OCI-LY3 (cell line): ENCODE data around the gene METTL8.
"Not testable (repeated sequence)": the region's sequence is repeated elsewhere in the genome, so short reads cannot be mapped to it uniquely, and the experiment has no call there.

ENCODE experiments used
- H2AFZ ChIP-seq: fragments of 200-600, 300-600 bp; shearing (Covaris generic); 2 replicates; pipeline ENCODE4 v1.6.0; 2014; ENCODE audit warnings: antibody characterized with exemption, low read depth, low read length
- H3K27ac ChIP-seq: fragments of 200-600, 300-600 bp; sonication (generic); 2 replicates; pipeline ENCODE4 v1.5.1; 2014; ENCODE audit warnings: mild to moderate bottlenecking, low read length, moderate library complexity, mixed read lengths
- H3K27me3 ChIP-seq: fragments of 200-600, 300-600 bp; sonication (generic); 2 replicates; pipeline ENCODE4 v1.6.1; 2014; ENCODE audit warnings: low read depth, low read length, mixed read lengths
- H3K36me3 ChIP-seq: fragments of 200-600, 300-600 bp; sonication (generic); replicated peaks from 2 replicates; pipeline ENCODE3; 2014; ENCODE audit warnings: low read depth, low read length, mixed read lengths
- H3K4me1 ChIP-seq: fragments of 300-600, 200-600 bp; sonication (generic); 2 replicates; pipeline ENCODE4 v1.6.1; 2014; ENCODE audit warnings: low read length, mixed read lengths
- H3K4me2 ChIP-seq: fragments of 200-600, 300-600 bp; sonication (generic); 2 replicates; pipeline ENCODE4 v1.6.1; 2014; ENCODE audit warnings: low read length, mixed read lengths
- H3K4me3 ChIP-seq: fragments of 300-600, 200-600 bp; sonication (generic); 2 replicates; pipeline ENCODE4 v1.5.1; 2014; ENCODE audit warnings: antibody characterized with exemption, mild to moderate bottlenecking, low read length, moderate library complexity
- H3K79me2 ChIP-seq: fragments of 300-600, 200-600 bp; shearing (Covaris generic); 2 replicates; pipeline ENCODE4 v1.6.1; 2014; ENCODE audit warnings: mild to moderate bottlenecking, low read length, mixed read lengths
- H3K9ac ChIP-seq: fragments of 300-600, 200-600 bp; shearing (Covaris generic); 2 replicates; pipeline ENCODE4 v1.6.0; 2014; ENCODE audit warnings: mild to moderate bottlenecking, low read length, moderate library complexity
- H3K9me3 ChIP-seq: fragments of 200-600, 300-600 bp; shearing (Covaris generic); 2 replicates; pipeline ENCODE4 v1.6.1; 2014; ENCODE audit warnings: low read length, mixed read lengths; ENCODE audit not compliant: insufficient read depth
- H4K20me1 ChIP-seq: fragments of 200-600, 300-600 bp; sonication (generic); 2 replicates; pipeline ENCODE4 v1.6.1; 2016; ENCODE audit warnings: low read length, mixed read lengths; ENCODE audit not compliant: insufficient read depth
- CTCF ChIP-seq: fragments of 200-600, 300-600 bp; sonication (generic); IDR thresholded peaks from 2 replicates; pipeline ENCODE4 v1.5.1; 2014; ENCODE audit warnings: antibody characterized with exemption, low read length, low read depth
- EZH2phosphoT487 ChIP-seq: fragments of 200-600 bp; shearing (Covaris generic); IDR thresholded peaks from 2 replicates; pipeline ENCODE4 v1.6.1; 2018; ENCODE audit warnings: antibody characterized with exemption, mixed run types, low read depth

The METTL8 gene

GRCh38 chr2:171416009-171416926 lies 17.5 kb downstream of the METTL8 start:
- Histone ChIP-seq H3K4me3 (peak overlapping the region; percentile 50), H4K20me1 (no peaks in the 10 kb centered on the region), H3K79me2 (no peaks in the 10 kb centered on the region), H2AFZ (0 out of 2 replicates have a peak overlapping the region, but pooled peaks have one; percentile 58), H3K27me3 (no peaks in the 10 kb centered on the region), H3K36me3 (no peaks in the 10 kb centered on the region), H3K9me3 (no peaks in the 10 kb centered on the region), H3K9ac (peak overlapping the region; percentile 24; the same call in 1 of the 2 replicates), H3K27ac (peak overlapping the region; percentile 6; the same call in 1 of the 2 replicates), H3K4me2 (peak overlapping the region; percentile 57), H3K4me1 (peaks cover 24% of the 10 kb centered on the region)
- TF ChIP-seq CTCF, result peak; percentile 89
- TF ChIP-seq EZH2phosphoT487, result no peak

- H2AFZ ChIP-seq, H3K9ac ChIP-seq, H3K79me2 ChIP-seq: not testable (repeated sequence)
Measured at GRCh38 chr2:171414645-171415044, 19.1 kb downstream of the METTL8 start.

GRCh38 chr2:171412571-171413175 lies 21.1 kb downstream of the METTL8 start:
- H3K27me3 ChIP-seq, result no peaks in the 10 kb centered on the region
- H3K9me3 ChIP-seq, result no peaks in the 10 kb centered on the region
- no peak overlapping the region for H3K4me2 ChIP-seq
- no peaks in the 10 kb centered on the region for H4K20me1 ChIP-seq
- no peak overlapping the region for H3K27ac ChIP-seq
- H3K79me2 ChIP-seq, result no peaks in the 10 kb centered on the region
- no peak overlapping the region for H3K9ac ChIP-seq
- no peak overlapping the region for H2AFZ ChIP-seq
- no peak overlapping the region for H3K4me3 ChIP-seq
- no peaks in the 10 kb centered on the region for H3K36me3 ChIP-seq
- H3K4me1 ChIP-seq, result peaks cover 12% of the 10 kb centered on the region
- TF ChIP-seq EZH2phosphoT487 (no peak), CTCF (no peak)

More at GRCh38 chr2:171414645-171415044, 19.1 kb downstream of the METTL8 start:
- not testable (repeated sequence) for H4K20me1 ChIP-seq, H3K4me3 ChIP-seq, H3K9me3 ChIP-seq, H3K36me3 ChIP-seq, H3K27me3 ChIP-seq, H3K4me2 ChIP-seq, H3K27ac ChIP-seq
- H3K4me1 ChIP-seq, result peaks cover 14% of the 10 kb centered on the region

GRCh38 chr2:171411791-171412483 lies 21.9 kb downstream of the METTL8 start:
- no peak overlapping the region for H3K4me3 ChIP-seq
- no peak overlapping the region for H2AFZ ChIP-seq
- TF ChIP-seq EZH2phosphoT487 (no peak), CTCF (no peak)
- peaks cover 12% of the 10 kb centered on the region for H3K4me1 ChIP-seq
- H3K4me2 ChIP-seq, result no peak overlapping the region
- H3K9me3 ChIP-seq, result no peaks in the 10 kb centered on the region
- H3K79me2 ChIP-seq, result no peaks in the 10 kb centered on the region
- H4K20me1 ChIP-seq, result no peaks in the 10 kb centered on the region
- H3K36me3 ChIP-seq, result no peaks in the 10 kb centered on the region
- no peak overlapping the region for H3K27ac ChIP-seq
- no peak overlapping the region for H3K9ac ChIP-seq
- no peaks in the 10 kb centered on the region for H3K27me3 ChIP-seq
